HCT116 (cell line): ENCODE measurements around the gene TRIP13. TPM values are rescaled to one million over a fixed set of nuclear protein-coding genes. Genes with fewer than 3 reads are reported as not detected.
A peak's percentile ranks its signal among the peaks of the same experiment; 100 is the strongest.

Source experiments
- ATAC-seq: fragments of 200-7000 bp; cut with Tn5 transposase; 2 replicates; pipeline ENCODE4 v1.9.1; 2020; ENCODE audit warnings: mild to moderate bottlenecking, moderate library complexity
- BruUV-seq: library from RNA; stranded (reverse); fragments of 400-500 nt; replicated peaks from 2 replicates; lab custom pipeline; 2021; lab: Mats Ljungman, UMichigan
- CTCF ChIA-PET: fragments of 300-600 bp; sonication (Branson Sonifier 250); formaldehyde crosslinking; loops from one replicate; lab custom pipeline; 2021; ENCODE audit warnings: antibody characterized with exemption; lab: Charles Lee
- POLR2A ChIA-PET: fragments of 300-600, 350-600 bp; sonication (Branson Sonifier 250); formaldehyde crosslinking; loops from one replicate; lab custom pipeline; 2021; ENCODE audit warnings: antibody characterized with exemption; lab: Charles Lee
- RAD21 ChIA-PET, 2 experiments: fragments of 300-600 bp; sonication (Branson Sonifier 250); formaldehyde crosslinking; loops; one replicate each; lab custom pipeline; 2023; ENCODE audit warnings: low total read pairs in 2 of 2; ENCODE audit not compliant: uncharacterized antibody in 2 of 2, unreplicated experiment in 2 of 2, low non-redundant PET in 1 of 2; lab: Charles Lee
- DNase-seq: peaks from one replicate; pipeline ENCODE4 v3.0.0-alpha.2; 2010; ENCODE audit warnings: low read depth, low spot score
- H2AFZ ChIP-seq: fragments of 200-600 bp; shearing (Covaris generic), sonication (generic); 2 replicates; pipeline ENCODE4 v1.6.1; 2017; ENCODE audit warnings: low read depth, mixed run types, mixed read lengths, antibody characterized with exemption, low read length; ENCODE audit not compliant: poor library complexity, severe bottlenecking
- H3K27ac ChIP-seq: 2 replicates; pipeline ENCODE4 v1.5.1; 2012; ENCODE audit warnings: low read depth, low read length
- H3K27me3 ChIP-seq: fragments of 200-600 bp; sonication (generic); 2 replicates; pipeline ENCODE4 v1.6.1; 2016; ENCODE audit warnings: mixed run types, low read length, mixed read lengths; ENCODE audit not compliant: insufficient read depth
- H3K36me3 ChIP-seq, 2 experiments: fragments of 200-500 bp in 1 of 2; fragments of 200-600 bp in 1 of 2; sonication (Bioruptor generic) in 1 of 2; sonication (generic) in 1 of 2; 2 replicates each; pipeline versions ENCODE4 v1.5.1 to v1.6.1; 2014 to 2016; ENCODE audit warnings: low read length in 2 of 2, inconsistent platforms in 1 of 2, mixed read lengths in 1 of 2, mixed run types in 1 of 2; ENCODE audit not compliant: insufficient read depth in 2 of 2, control insufficient read depth in 1 of 2
- H3K4me1 ChIP-seq, 2 experiments: fragments of 200-600 bp in 1 of 2; sonication (generic) in 1 of 2; 2 replicates each; pipeline versions ENCODE4 v1.5.1 to v1.6.1; 2012 to 2017; ENCODE audit warnings: low read length in 2 of 2, inconsistent platforms in 1 of 2, mild to moderate bottlenecking in 1 of 2, mixed read lengths in 1 of 2, mixed run types in 1 of 2, moderate library complexity in 1 of 2; ENCODE audit not compliant: insufficient read depth in 2 of 2, control insufficient read depth in 1 of 2
- H3K4me2 ChIP-seq: fragments of 200-600 bp; sonication (generic); 2 replicates; pipeline ENCODE4 v1.6.1; 2017; ENCODE audit warnings: mixed run types, low read length, mixed read lengths
- H3K4me3 ChIP-seq, 2 experiments: fragments of 200-600 bp in 1 of 2; sonication (generic) in 1 of 2; replicated peaks in 1 of 2; 2 replicates each; pipeline ENCODE4 v1.5.1; 2011 to 2016; ENCODE audit warnings: low read length in 2 of 2, control low read depth in 1 of 2, low read depth in 1 of 2, mild to moderate bottlenecking in 1 of 2, mixed read lengths in 1 of 2, mixed run types in 1 of 2
- H3K79me2 ChIP-seq: fragments of 200-600 bp; sonication (generic); 2 replicates; pipeline ENCODE4 v1.6.1; 2017; ENCODE audit warnings: mild to moderate bottlenecking, mixed run types, low read length, moderate library complexity, mixed read lengths; ENCODE audit not compliant: insufficient read depth
- H3K9ac ChIP-seq: fragments of 200-600 bp; sonication (generic); 2 replicates; pipeline ENCODE4 v1.6.1; 2016; ENCODE audit warnings: low read length, mixed read lengths
- H3K9me2 ChIP-seq: fragments of 200-600 bp; sonication (generic), shearing (Covaris generic); 2 replicates; pipeline ENCODE4 v1.6.1; 2017; ENCODE audit warnings: mixed run types, mild to moderate bottlenecking, moderate library complexity; ENCODE audit not compliant: insufficient read depth
- H3K9me3 ChIP-seq, 2 experiments: fragments of 200-500 bp in 1 of 2; fragments of 200-600 bp in 1 of 2; sonication (Bioruptor generic) in 1 of 2; sonication (generic) in 1 of 2; 2 replicates each; pipeline ENCODE4 v1.6.1; 2014 to 2017; ENCODE audit warnings: low read length in 2 of 2, mixed read lengths in 2 of 2, inconsistent platforms in 1 of 2, low read depth in 1 of 2, mild to moderate bottlenecking in 1 of 2, mixed run types in 1 of 2, moderate library complexity in 1 of 2; ENCODE audit not compliant: control insufficient read depth in 1 of 2, insufficient read depth in 1 of 2
- H4K20me1 ChIP-seq: fragments of 200-600 bp; sonication (generic), shearing (Covaris generic); 2 replicates; pipeline ENCODE4 v1.6.1; 2017; ENCODE audit warnings: mixed run types, mild to moderate bottlenecking, moderate library complexity; ENCODE audit not compliant: insufficient read depth
- EGR1 ChIP-seq: IDR thresholded peaks from 2 replicates; pipeline ENCODE4 v1.6.1; 2012; ENCODE audit warnings: low read depth
- ELF1 ChIP-seq: IDR thresholded peaks from 2 replicates; pipeline ENCODE4 v1.6.1; 2012; ENCODE audit warnings: low read depth, borderline replicate concordance
- EZH2 ChIP-seq: fragments of 200-600 bp; sonication (generic); IDR thresholded peaks from 2 replicates; pipeline ENCODE4 v1.6.1; 2017; ENCODE audit warnings: antibody characterized with exemption, mixed run types
- EZH2phosphoT487 ChIP-seq: fragments of 200-600 bp; IDR thresholded peaks from 2 replicates; pipeline ENCODE4 v1.6.1; 2018; ENCODE audit warnings: antibody characterized with exemption, borderline replicate concordance
- FOSL1 ChIP-seq: IDR thresholded peaks from 2 replicates; pipeline ENCODE4 v1.6.1; 2012; ENCODE audit warnings: low read depth
- JUND ChIP-seq: IDR thresholded peaks from 2 replicates; pipeline ENCODE4 v1.6.1; 2012
- POLR2A ChIP-seq: IDR thresholded peaks from 2 replicates; pipeline ENCODE4 v1.7.0; 2011; ENCODE audit warnings: borderline replicate concordance; ENCODE audit not compliant: insufficient read depth, insufficient read length; ENCODE audit errors: extremely low read depth
- POLR2AphosphoS5 ChIP-seq: IDR thresholded peaks from 2 replicates; pipeline ENCODE4 v1.6.1; 2011; ENCODE audit warnings: mild to moderate bottlenecking, low read depth, low read length, moderate library complexity
- SIN3A ChIP-seq: IDR thresholded peaks from 2 replicates; pipeline ENCODE4 v1.6.1; 2012; ENCODE audit warnings: low read depth
- SP1 ChIP-seq: IDR thresholded peaks from 2 replicates; pipeline ENCODE4 v1.6.1; 2012; ENCODE audit warnings: low read depth
- SRF ChIP-seq: IDR thresholded peaks from 2 replicates; pipeline ENCODE4 v1.6.1; 2012; ENCODE audit warnings: low read depth
- TCF7L2 ChIP-seq: IDR thresholded peaks from 2 replicates; pipeline ENCODE4 v1.7.0; 2011; ENCODE audit warnings: borderline replicate concordance, inconsistent platforms; ENCODE audit not compliant: insufficient read depth, insufficient read length; ENCODE audit errors: extremely low read depth
- ZFX ChIP-seq: fragments of 450-650 bp; IDR thresholded peaks from 2 replicates; pipeline ENCODE4 v1.6.1; 2017
- ZNF274 ChIP-seq: fragments of 200-500 bp; sonication (Bioruptor generic); IDR thresholded peaks from 2 replicates; pipeline ENCODE4 v1.6.1; 2014; ENCODE audit warnings: mild to moderate bottlenecking, low read depth, low read length, inconsistent platforms
- intact Hi-C: fragments of 100-400 bp; cut with micrococcal nuclease; formaldehyde crosslinking; loops from 2 replicates; pipeline ENCODE4 v1.10.0; 2022
- total RNA-seq: library from RNA; stranded (reverse); gene quantifications from one replicate; pipeline ENCODE4 v1.2.1, GENCODE V29; 2021; ENCODE audit not compliant: unreplicated experiment
- TF ChIP-seq, protein P1 (sequence below): IDR thresholded peaks from 2 replicates; pipeline ENCODE4 v1.6.1; 2012
- TF ChIP-seq, protein P2 (sequence below), 3 experiments: fragments of 200-600 bp in 1 of 3; sonication (generic) in 1 of 3; IDR thresholded peaks in 2 of 3; conservative IDR thresholded peaks in 1 of 3; 2 replicates each; pipeline ENCODE4 v1.5.1; 2012 to 2017; ENCODE audit warnings: low read depth in 2 of 3, low read length in 2 of 3, antibody characterized with exemption in 1 of 3, borderline replicate concordance in 1 of 3, control low read depth in 1 of 3, mild to moderate bottlenecking in 1 of 3, mixed read lengths in 1 of 3, mixed run types in 1 of 3, moderate library complexity in 1 of 3; ENCODE audit not compliant: insufficient read depth in 1 of 3
- TF ChIP-seq, protein P3 (sequence below): IDR thresholded peaks from 2 replicates; pipeline ENCODE4 v1.6.1; 2012; ENCODE audit warnings: low read depth
- TF ChIP-seq, protein P4 (sequence below): IDR thresholded peaks from 2 replicates; pipeline ENCODE4 v1.6.1; 2011; ENCODE audit warnings: mild to moderate bottlenecking, low read length, moderate library complexity; ENCODE audit not compliant: insufficient replicate concordance; ENCODE audit errors: extremely low read depth

The TRIP13 gene
- total RNA-seq, 1 experiment from 2014 or later, result 45.0 TPM

DNA sequence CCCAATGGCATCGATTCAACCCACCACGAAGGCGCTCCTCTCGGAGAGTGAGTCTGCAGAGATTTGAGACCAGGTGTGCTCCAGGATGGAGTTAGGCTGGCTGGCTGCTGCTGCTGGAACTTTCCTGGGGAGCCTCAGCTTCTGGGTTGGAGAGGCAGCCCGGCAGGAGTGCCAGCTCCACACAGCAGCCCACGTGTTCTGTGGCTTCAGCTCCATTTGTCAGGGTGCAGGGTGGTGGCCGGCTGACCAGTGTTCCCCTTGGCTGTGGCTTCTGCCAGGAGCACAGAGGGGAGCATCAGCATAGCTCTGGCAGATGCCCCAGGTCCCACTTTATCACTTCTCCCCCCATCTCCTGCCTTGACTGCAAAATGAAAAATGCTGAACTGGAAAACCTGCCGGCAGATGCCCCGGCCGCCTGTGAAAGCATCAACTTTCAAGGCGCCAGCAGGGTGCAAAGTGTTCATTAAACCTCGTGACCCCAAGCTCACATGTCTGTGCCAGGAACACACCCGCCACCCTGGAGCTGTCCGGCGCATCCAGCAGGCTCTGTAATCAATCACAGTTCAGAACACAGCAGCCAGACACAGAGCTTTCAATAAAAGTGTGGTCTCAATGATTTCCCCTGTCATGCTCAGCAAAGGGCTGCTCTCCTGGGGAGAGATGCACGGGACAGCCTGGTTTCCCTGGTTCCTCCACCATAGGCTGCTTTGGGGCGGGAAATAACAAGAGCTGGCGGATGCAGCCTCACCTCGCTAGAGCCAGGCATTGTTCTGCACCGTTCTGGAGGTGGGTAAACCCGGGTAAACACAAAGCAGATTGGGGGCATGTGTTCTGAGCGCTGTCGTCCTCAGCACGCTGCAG is 53.2 kb downstream of the TRIP13 start:
- no peak overlapping the region for H3K9ac ChIP-seq
- TF ChIP-seq ELF1, result no peak
- TF ChIP-seq ZNF274, result no peak
- TF ChIP-seq SIN3A, result no peak
- no peak for TF ChIP-seq POLR2AphosphoS5
- TF ChIP-seq, protein P1, sequence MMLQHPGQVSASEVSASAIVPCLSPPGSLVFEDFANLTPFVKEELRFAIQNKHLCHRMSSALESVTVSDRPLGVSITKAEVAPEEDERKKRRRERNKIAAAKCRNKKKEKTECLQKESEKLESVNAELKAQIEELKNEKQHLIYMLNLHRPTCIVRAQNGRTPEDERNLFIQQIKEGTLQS, result no peak
- no peak for TF ChIP-seq JUND
- TF ChIP-seq, protein P2, sequence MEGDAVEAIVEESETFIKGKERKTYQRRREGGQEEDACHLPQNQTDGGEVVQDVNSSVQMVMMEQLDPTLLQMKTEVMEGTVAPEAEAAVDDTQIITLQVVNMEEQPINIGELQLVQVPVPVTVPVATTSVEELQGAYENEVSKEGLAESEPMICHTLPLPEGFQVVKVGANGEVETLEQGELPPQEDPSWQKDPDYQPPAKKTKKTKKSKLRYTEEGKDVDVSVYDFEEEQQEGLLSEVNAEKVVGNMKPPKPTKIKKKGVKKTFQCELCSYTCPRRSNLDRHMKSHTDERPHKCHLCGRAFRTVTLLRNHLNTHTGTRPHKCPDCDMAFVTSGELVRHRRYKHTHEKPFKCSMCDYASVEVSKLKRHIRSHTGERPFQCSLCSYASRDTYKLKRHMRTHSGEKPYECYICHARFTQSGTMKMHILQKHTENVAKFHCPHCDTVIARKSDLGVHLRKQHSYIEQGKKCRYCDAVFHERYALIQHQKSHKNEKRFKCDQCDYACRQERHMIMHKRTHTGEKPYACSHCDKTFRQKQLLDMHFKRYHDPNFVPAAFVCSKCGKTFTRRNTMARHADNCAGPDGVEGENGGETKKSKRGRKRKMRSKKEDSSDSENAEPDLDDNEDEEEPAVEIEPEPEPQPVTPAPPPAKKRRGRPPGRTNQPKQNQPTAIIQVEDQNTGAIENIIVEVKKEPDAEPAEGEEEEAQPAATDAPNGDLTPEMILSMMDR (IDR thresholded peaks at IDR 0.05 in 2 of 3, conservative IDR thresholded peaks at IDR 0.05 in 1 of 3; ENCODE audit: borderline replicate concordance in 1 of 3, insufficient read depth in 1 of 3, low read depth in 2 of 3, low read length in 2 of 3), result no peak
- no peak for TF ChIP-seq TCF7L2
- no peak for TF ChIP-seq EZH2phosphoT487
- no peak for TF ChIP-seq FOSL1
- TF ChIP-seq, protein P3, sequence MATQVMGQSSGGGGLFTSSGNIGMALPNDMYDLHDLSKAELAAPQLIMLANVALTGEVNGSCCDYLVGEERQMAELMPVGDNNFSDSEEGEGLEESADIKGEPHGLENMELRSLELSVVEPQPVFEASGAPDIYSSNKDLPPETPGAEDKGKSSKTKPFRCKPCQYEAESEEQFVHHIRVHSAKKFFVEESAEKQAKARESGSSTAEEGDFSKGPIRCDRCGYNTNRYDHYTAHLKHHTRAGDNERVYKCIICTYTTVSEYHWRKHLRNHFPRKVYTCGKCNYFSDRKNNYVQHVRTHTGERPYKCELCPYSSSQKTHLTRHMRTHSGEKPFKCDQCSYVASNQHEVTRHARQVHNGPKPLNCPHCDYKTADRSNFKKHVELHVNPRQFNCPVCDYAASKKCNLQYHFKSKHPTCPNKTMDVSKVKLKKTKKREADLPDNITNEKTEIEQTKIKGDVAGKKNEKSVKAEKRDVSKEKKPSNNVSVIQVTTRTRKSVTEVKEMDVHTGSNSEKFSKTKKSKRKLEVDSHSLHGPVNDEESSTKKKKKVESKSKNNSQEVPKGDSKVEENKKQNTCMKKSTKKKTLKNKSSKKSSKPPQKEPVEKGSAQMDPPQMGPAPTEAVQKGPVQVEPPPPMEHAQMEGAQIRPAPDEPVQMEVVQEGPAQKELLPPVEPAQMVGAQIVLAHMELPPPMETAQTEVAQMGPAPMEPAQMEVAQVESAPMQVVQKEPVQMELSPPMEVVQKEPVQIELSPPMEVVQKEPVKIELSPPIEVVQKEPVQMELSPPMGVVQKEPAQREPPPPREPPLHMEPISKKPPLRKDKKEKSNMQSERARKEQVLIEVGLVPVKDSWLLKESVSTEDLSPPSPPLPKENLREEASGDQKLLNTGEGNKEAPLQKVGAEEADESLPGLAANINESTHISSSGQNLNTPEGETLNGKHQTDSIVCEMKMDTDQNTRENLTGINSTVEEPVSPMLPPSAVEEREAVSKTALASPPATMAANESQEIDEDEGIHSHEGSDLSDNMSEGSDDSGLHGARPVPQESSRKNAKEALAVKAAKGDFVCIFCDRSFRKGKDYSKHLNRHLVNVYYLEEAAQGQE, result no peak
- no peak for TF ChIP-seq EZH2
- TF ChIP-seq, protein P4, sequence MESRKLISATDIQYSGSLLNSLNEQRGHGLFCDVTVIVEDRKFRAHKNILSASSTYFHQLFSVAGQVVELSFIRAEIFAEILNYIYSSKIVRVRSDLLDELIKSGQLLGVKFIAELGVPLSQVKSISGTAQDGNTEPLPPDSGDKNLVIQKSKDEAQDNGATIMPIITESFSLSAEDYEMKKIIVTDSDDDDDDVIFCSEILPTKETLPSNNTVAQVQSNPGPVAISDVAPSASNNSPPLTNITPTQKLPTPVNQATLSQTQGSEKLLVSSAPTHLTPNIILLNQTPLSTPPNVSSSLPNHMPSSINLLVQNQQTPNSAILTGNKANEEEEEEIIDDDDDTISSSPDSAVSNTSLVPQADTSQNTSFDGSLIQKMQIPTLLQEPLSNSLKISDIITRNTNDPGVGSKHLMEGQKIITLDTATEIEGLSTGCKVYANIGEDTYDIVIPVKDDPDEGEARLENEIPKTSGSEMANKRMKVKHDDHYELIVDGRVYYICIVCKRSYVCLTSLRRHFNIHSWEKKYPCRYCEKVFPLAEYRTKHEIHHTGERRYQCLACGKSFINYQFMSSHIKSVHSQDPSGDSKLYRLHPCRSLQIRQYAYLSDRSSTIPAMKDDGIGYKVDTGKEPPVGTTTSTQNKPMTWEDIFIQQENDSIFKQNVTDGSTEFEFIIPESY, result no peak
- TF ChIP-seq SP1, result no peak
- no peak for TF ChIP-seq POLR2A
- TF ChIP-seq ZFX, result no peak
- no peak for TF ChIP-seq EGR1
- TF ChIP-seq SRF, result no peak
- TF ChIP-seq, all 23 proteins: peak for 0
- no peak overlapping the region for H3K27ac ChIP-seq
- H4K20me1 ChIP-seq, result no peaks in the 10 kb centered on the region
- BruUV-seq, result no TSS peak
- H3K4me2 ChIP-seq, result no peak overlapping the region
- DNase-seq, result no peak
- ATAC-seq, result peak; percentile 29
- POLR2A ChIA-PET, result no interaction called here
- H3K79me2 ChIP-seq, result no peaks in the 10 kb centered on the region
- intact Hi-C loops, result no loop called here
- 0 out of 4 replicates have a peak, but pooled peaks cover 0 to 5% of the 10 kb centered on the region in 2 experiments for H3K9me3 ChIP-seq
- H3K36me3 ChIP-seq, result no peaks in the 10 kb centered on the region
- no peak overlapping the region for H3K4me3 ChIP-seq
- RAD21 ChIA-PET, result no interaction called here
- no peaks in the 10 kb centered on the region for H3K9me2 ChIP-seq
- H3K4me1 ChIP-seq, result no peaks in the 10 kb centered on the region
- peaks cover 44% of the 10 kb centered on the region for H3K27me3 ChIP-seq
- CTCF ChIA-PET, result interaction anchor here (0.8 kb wide), 1 partner anchor 11 kb away, joined by 3 read pairs; no protein-coding TSS in a partner anchor
- H2AFZ ChIP-seq, result no peak overlapping the region
